H1 (cell line): Measurements from ENCODE around the gene INHA. TPM values are rescaled to one million over a fixed set of nuclear protein-coding genes. Genes with fewer than 3 reads are reported as not detected.

Experiments
- CTCF ChIA-PET: fragments of 300-600 bp; sonication (Branson Sonifier 250); formaldehyde crosslinking; loops from one replicate; lab custom pipeline; 2021; ENCODE audit not compliant: partially characterized antibody; lab: Charles Lee
- POLR2A ChIA-PET: fragments of 300-600 bp; sonication (Branson Sonifier 250); formaldehyde crosslinking; loops from one replicate; lab custom pipeline; 2021; ENCODE audit warnings: inconsistent platforms; ENCODE audit not compliant: partially characterized antibody; lab: Charles Lee
- DNase-seq, 2 experiments: peaks; one replicate each; pipeline versions ENCODE4 v3.0.0 to v3.0.0-alpha.2; 2010 to 2022; ENCODE audit warnings: low spot score in 2 of 2, low read depth in 1 of 2, mixed read lengths in 1 of 2
- FAIRE-seq: peaks from 2 replicates; lab custom pipeline; 2011; peaks lifted over from hg19 to GRCh38; lab: Jason Lieb, UNC
- H2AFZ ChIP-seq: 2 replicates; pipeline ENCODE4 v1.8.1; 2012; ENCODE audit warnings: low read length, inconsistent platforms
- H2AK5ac ChIP-seq: 2 replicates; pipeline ENCODE4 v1.6.1; 2013; ENCODE audit warnings: low read depth, low read length
- H2BK120ac ChIP-seq: replicated peaks from 2 replicates; pipeline ENCODE3; 2013; ENCODE audit warnings: low read depth, low read length, inconsistent platforms
- H2BK12ac ChIP-seq: 2 replicates; pipeline ENCODE4 v1.6.1; 2013; ENCODE audit warnings: low read depth, low read length
- H2BK15ac ChIP-seq: 2 replicates; pipeline ENCODE4 v1.6.1; 2013; ENCODE audit warnings: low read length
- H2BK20ac ChIP-seq: 2 replicates; pipeline ENCODE4 v1.6.1; 2013; ENCODE audit warnings: low read length
- H2BK5ac ChIP-seq: 2 replicates; pipeline ENCODE4 v1.6.1; 2013; ENCODE audit warnings: low read depth, low read length
- H3K14ac ChIP-seq: 2 replicates; pipeline ENCODE4 v1.6.1; 2013; ENCODE audit warnings: inconsistent platforms; ENCODE audit not compliant: insufficient read length
- H3K18ac ChIP-seq: 2 replicates; pipeline ENCODE4 v1.6.1; 2013; ENCODE audit warnings: low read length; ENCODE audit errors: extremely low read depth
- H3K23ac ChIP-seq: 2 replicates; pipeline ENCODE4 v1.6.1; 2013; ENCODE audit warnings: inconsistent platforms; ENCODE audit not compliant: insufficient read length
- H3K23me2 ChIP-seq: 2 replicates; pipeline ENCODE4 v1.6.1; 2013; ENCODE audit warnings: low read depth, low read length
- H3K27ac ChIP-seq: 2 replicates; pipeline ENCODE4 v1.6.1; 2011; ENCODE audit warnings: low read depth, low read length, inconsistent platforms
- H3K27me3 ChIP-seq, 4 experiments: replicated peaks in 1 of 4; 1 replicate in 1 of 4; 2 replicates in 3 of 4; pipeline versions ENCODE4 v1.6.1 to v1.8.1; 2011 to 2013; ENCODE audit warnings: low read length in 3 of 4, mild to moderate bottlenecking in 3 of 4, inconsistent platforms in 2 of 4, mixed read lengths in 2 of 4, moderate library complexity in 1 of 4; ENCODE audit not compliant: control insufficient read depth in 3 of 4, insufficient read depth in 3 of 4; ENCODE audit errors: extremely low read depth in 1 of 4
- H3K36me3 ChIP-seq, 4 experiments: 2 replicates each; pipeline versions ENCODE4 v1.6.1 to v1.8.1; 2011 to 2013; ENCODE audit warnings: mild to moderate bottlenecking in 4 of 4, low read length in 3 of 4, moderate library complexity in 2 of 4, control low read depth in 1 of 4, inconsistent platforms in 1 of 4; ENCODE audit not compliant: insufficient read depth in 4 of 4, control insufficient read depth in 2 of 4
- H3K4ac ChIP-seq: replicated peaks from 2 replicates; pipeline ENCODE3; 2013; ENCODE audit warnings: low read length, low read depth, mixed read lengths, inconsistent platforms; ENCODE audit not compliant: insufficient read length
- H3K4me1 ChIP-seq, 4 experiments: replicated peaks in 1 of 4; 1 replicate in 1 of 4; 2 replicates in 3 of 4; pipeline versions ENCODE4 v1.6.1 to v1.8.1; 2011 to 2013; ENCODE audit warnings: low read length in 3 of 4, inconsistent platforms in 2 of 4, mixed read lengths in 1 of 4; ENCODE audit not compliant: insufficient read depth in 4 of 4, control insufficient read depth in 3 of 4
- H3K4me2 ChIP-seq, 2 experiments: 2 replicates each; pipeline versions ENCODE4 v1.6.1 to v1.8.1; 2011 to 2013; ENCODE audit warnings: low read depth in 2 of 2, low read length in 2 of 2, control low read depth in 1 of 2, inconsistent platforms in 1 of 2, mild to moderate bottlenecking in 1 of 2; ENCODE audit not compliant: insufficient read depth in 1 of 2
- H3K4me3 ChIP-seq, 4 experiments: fragments of 200-600, 300-600 bp in 1 of 4; sonication (generic), shearing (Covaris generic), sonication (Bioruptor Twin) in 1 of 4; 2 replicates each; pipeline versions ENCODE4 v1.5.1 to v1.8.1; 2011 to 2016; ENCODE audit warnings: low read length in 4 of 4, low read depth in 3 of 4, control low read depth in 2 of 4, inconsistent platforms in 2 of 4, mild to moderate bottlenecking in 2 of 4, mixed read lengths in 1 of 4, moderate library complexity in 1 of 4; ENCODE audit not compliant: insufficient read depth in 2 of 4; ENCODE audit errors: extremely low read depth in 1 of 4
- H3K56ac ChIP-seq: replicated peaks from 2 replicates; pipeline ENCODE3; 2013; ENCODE audit warnings: low read depth, mild to moderate bottlenecking, mixed read lengths, low read length, inconsistent platforms; ENCODE audit not compliant: insufficient read length
- H3K79me1 ChIP-seq: 2 replicates; pipeline ENCODE4 v1.6.1; 2013; ENCODE audit warnings: low read depth, low read length, control low read depth
- H3K79me2 ChIP-seq, 2 experiments: 2 replicates each; pipeline versions ENCODE4 v1.6.1 to v1.8.1; 2012 to 2013; ENCODE audit warnings: low read length in 2 of 2, mild to moderate bottlenecking in 2 of 2, inconsistent platforms in 1 of 2; ENCODE audit not compliant: insufficient read depth in 2 of 2, control insufficient read depth in 1 of 2
- H3K9ac ChIP-seq, 4 experiments: replicated peaks in 1 of 4; 1 replicate in 1 of 4; 2 replicates in 3 of 4; pipeline versions ENCODE4 v1.6.1 to v1.8.1; 2011 to 2013; ENCODE audit warnings: low read depth in 3 of 4, low read length in 3 of 4, control low read depth in 2 of 4, mild to moderate bottlenecking in 2 of 4, moderate library complexity in 2 of 4, inconsistent platforms in 1 of 4; ENCODE audit errors: extremely low read depth in 1 of 4
- H3K9me3 ChIP-seq, 2 experiments: 2 replicates each; pipeline versions ENCODE4 v1.6.1 to v1.8.1; 2012 to 2013; ENCODE audit warnings: mild to moderate bottlenecking in 2 of 2, moderate library complexity in 2 of 2, control low read depth in 1 of 2, inconsistent platforms in 1 of 2, low read depth in 1 of 2, low read length in 1 of 2, mixed read lengths in 1 of 2; ENCODE audit not compliant: insufficient read depth in 2 of 2
- H4K20me1 ChIP-seq, 2 experiments: replicated peaks in 1 of 2; 2 replicates each; pipeline versions ENCODE3 to v1.8.1; 2011 to 2013; ENCODE audit warnings: inconsistent platforms in 2 of 2, low read length in 2 of 2, mild to moderate bottlenecking in 1 of 2; ENCODE audit not compliant: insufficient read depth in 2 of 2, control insufficient read depth in 1 of 2
- H4K5ac ChIP-seq: 2 replicates; pipeline ENCODE4 v1.6.1; 2013; ENCODE audit warnings: low read length, low read depth, mixed read lengths, inconsistent platforms; ENCODE audit not compliant: insufficient read length
- H4K8ac ChIP-seq: 2 replicates; pipeline ENCODE4 v1.8.0; 2013; ENCODE audit warnings: mild to moderate bottlenecking, moderate library complexity, low read length, inconsistent platforms; ENCODE audit not compliant: insufficient read depth; ENCODE audit errors: extremely low read depth
- H4K91ac ChIP-seq: replicated peaks from 2 replicates; pipeline ENCODE3; 2013; ENCODE audit warnings: low read length, mixed read lengths, inconsistent platforms; ENCODE audit not compliant: insufficient read length
- CTBP2 ChIP-seq: IDR thresholded peaks from 2 replicates; pipeline ENCODE4 v1.7.0; 2011; ENCODE audit warnings: borderline replicate concordance, mild to moderate bottlenecking, moderate library complexity, mixed read lengths, low read length; ENCODE audit not compliant: insufficient read depth, insufficient read length
- FOSL1 ChIP-seq: IDR thresholded peaks from 2 replicates; pipeline ENCODE4 v1.6.1; 2011; ENCODE audit warnings: mild to moderate bottlenecking, low read depth, low read length, moderate library complexity; ENCODE audit not compliant: insufficient read depth
- MAFK ChIP-seq: IDR thresholded peaks from 2 replicates; pipeline ENCODE4 v1.6.1; 2012; ENCODE audit warnings: low read depth, mild to moderate bottlenecking, improper control_type of control experiment, low read length
- POLR2A ChIP-seq, 2 experiments: IDR thresholded peaks; 1 replicate in 1 of 2; 2 replicates in 1 of 2; pipeline ENCODE4 v1.6.1; 2011; ENCODE audit warnings: low read depth in 2 of 2, low read length in 2 of 2, mild to moderate bottlenecking in 2 of 2; ENCODE audit errors: control extremely low read depth in 1 of 2
- POU5F1 ChIP-seq: IDR thresholded peaks from 2 replicates; pipeline ENCODE4 v1.6.1; 2011; ENCODE audit warnings: low read depth, mild to moderate bottlenecking, low read length, moderate library complexity
- RXRA ChIP-seq: IDR thresholded peaks from 2 replicates; pipeline ENCODE4 v1.6.1; 2011; ENCODE audit warnings: low read depth, mild to moderate bottlenecking, low read length, moderate library complexity; ENCODE audit not compliant: insufficient read depth
- SIRT6 ChIP-seq: IDR thresholded peaks from one replicate; pipeline ENCODE4 v1.7.1; 2012; ENCODE audit warnings: low read length, inconsistent platforms
- SP2 ChIP-seq: IDR thresholded peaks from 2 replicates; pipeline ENCODE4 v1.6.1; 2012; ENCODE audit warnings: mild to moderate bottlenecking, low read length, inconsistent platforms
- ZNF274 ChIP-seq: IDR thresholded peaks from 2 replicates; pipeline ENCODE4 v1.7.0; 2012; ENCODE audit warnings: low read length, borderline replicate concordance; ENCODE audit errors: extremely low read depth
- WGBS, 2 experiments: shearing (Covaris generic) in 1 of 2; methylation state at CpG; one replicate each; pipeline versions ENCODE4 v1.1.6 to v1.1.7; 2013 to 2015; ENCODE audit warnings: low lambda C conversion rate in 2 of 2, mixed read lengths in 2 of 2, inconsistent platforms in 1 of 2, low coverage in 1 of 2, missing lambda C conversion rate in 1 of 2; ENCODE audit not compliant: insufficient replicate concordance in 2 of 2, insufficient coverage in 1 of 2, insufficient read length in 1 of 2; ENCODE audit errors: extremely low coverage in 1 of 2, missing lambda C conversion rate in 1 of 2; 5-methylcytosine and 5-hydroxymethylcytosine counted together
- polyA plus RNA-seq, 7 experiments: library from polyadenylated mRNA; depleted of rRNA in 3 of 7; stranded (reverse) in 5 of 7; unstranded in 2 of 7; fragments of >200 nt in 5 of 7; fragments of 200-250 nt in 2 of 7; gene quantifications; 1 replicate in 5 of 7; 2 replicates in 1 of 7; 4 replicates in 1 of 7; pipeline versions ENCODE4 v1.2.1 to v1.2.3, GENCODE V29; 2011 to 2013; ENCODE audit warnings: missing spikeins in 2 of 7, mixed read lengths in 2 of 7
- total RNA-seq: library from RNA; stranded (reverse); fragmentation: NEBNext Ultra II Directional; extraction: Animal tissue kit (Norgen Biotek cat#: 25700); gene quantifications from 2 replicates; pipeline ENCODE4 v1.2.1, GENCODE V29; 2021

INHA gene
- total and polyA plus RNA-seq, 2 of the 8 experiments (the other 6 are each of a cell fraction or from before 2014, with no cell fraction given) = 0.65 to 2.7 TPM

- H2AFZ ChIP-seq = no peak overlapping the region
- H3K4ac ChIP-seq = no peak overlapping the region
- H3K27ac ChIP-seq = no peak overlapping the region
- no peak overlapping the region for H3K14ac ChIP-seq
- H2BK15ac ChIP-seq = peak overlapping the region; percentile 1; the same call in 1 of the 2 replicates
- no peak overlapping the region for H4K5ac ChIP-seq
- no peak overlapping the region for H3K56ac ChIP-seq
- H4K91ac ChIP-seq = no peak overlapping the region
- H2BK20ac ChIP-seq = no peak overlapping the region
- H2AK5ac ChIP-seq = no peak overlapping the region
- H2BK12ac ChIP-seq = 0 out of 2 replicates have a peak overlapping the region, but pooled peaks have one; percentile 75
- no peak overlapping the region for H3K4me3 ChIP-seq
- peaks cover 4 to 22% (median 12%) of the 10 kb centered on the region in 4 experiments; a peak in 6 of 8 replicates for H3K36me3 ChIP-seq
- WGBS, 2 experiments = 94% methylated on average over 8 of the region's 16 CpGs; no CpG with 5 or more reads in 1 of the 2 experiments
- FAIRE-seq = no peak
- no peaks in the 10 kb centered on the region; a peak in 1 of 7 replicates for H3K27me3 ChIP-seq
- CTCF ChIA-PET = interaction anchor here (1.2 to 113.1 kb wide), 10 partner anchors 15 to 241 kb away, joined by 3 to 7248 read pairs (median 9); partner anchors contain the start of genes ASIC4, DES, GMPPA and SPEG
- no peak for DNase-seq
- no peak overlapping the region for H3K23ac ChIP-seq
- peaks cover 3% of the 10 kb centered on the region; the same call in 1 of the 2 replicates for H3K23me2 ChIP-seq
- no peaks in the 10 kb centered on the region; the same call in 1 of the 2 replicates for H3K79me1 ChIP-seq
- no peak overlapping the region for H3K4me2 ChIP-seq
- peaks cover 4 to 7% of the 10 kb centered on the region in 2 experiments for H4K20me1 ChIP-seq
- TF ChIP-seq FOSL1 (no peak), RXRA (no peak), POU5F1 (no peak), SP2 (no peak), SIRT6 (no peak), CTBP2 (no peak), POLR2A (IDR thresholded peaks at IDR 0.05; ENCODE audit: control extremely low read depth in 1 of 2, low read depth in 2 of 2, low read length in 2 of 2) (no peak), ZNF274 (no peak), MAFK (no peak)
- no peaks in the 10 kb centered on the region for H3K79me2 ChIP-seq
- H3K18ac ChIP-seq = 0 out of 2 replicates have a peak overlapping the region, but pooled peaks have one; percentile 6
- POLR2A ChIA-PET = interaction anchor here (1.0 to 1.6 kb wide), 3 partner anchors 30 to 71 kb away, joined by 3 read pairs; no protein-coding TSS in a partner anchor
- H3K4me1 ChIP-seq = peaks cover 0 to 19% (median 12%) of the 10 kb centered on the region in 4 experiments; a peak in 6 of 7 replicates
- no peak overlapping the region for H2BK5ac ChIP-seq
- no peak overlapping the region for H2BK120ac ChIP-seq
- H3K9ac ChIP-seq = no peak overlapping the region
- H4K8ac ChIP-seq = no peak overlapping the region; the same call in 1 of the 2 replicates
- H3K9me3 ChIP-seq = no peaks in the 10 kb centered on the region
These were observed 35.7 kb upstream of the INHA start for GRCh38 chr2:219536425-219536824.
